MCF 10A (cell line): Measurements from ENCODE around the gene GRID1. TPM values are rescaled to one million over a fixed set of nuclear protein-coding genes. Genes with fewer than 3 reads are reported as not detected.

ENCODE experiments used
- BruUV-seq: library from RNA; stranded (reverse); fragments of 400-500 nt; replicated peaks from 2 replicates; lab custom pipeline; 2021; lab: Mats Ljungman, UMichigan
- CTCF ChIA-PET: fragments of 300-600 bp; sonication (Branson Sonifier 250); formaldehyde crosslinking; extraction: SDS; loops from one replicate; lab custom pipeline; 2021; ENCODE audit warnings: antibody characterized with exemption, inconsistent platforms; lab: Yijun Ruan, JAX
- POLR2A ChIA-PET: fragments of 300-600, 350-650 bp; sonication (Branson Sonifier 250); formaldehyde crosslinking; extraction: SDS; loops from one replicate; lab custom pipeline; 2020; ENCODE audit warnings: antibody characterized with exemption, inconsistent platforms; lab: Yijun Ruan, JAX
- DNase-seq: peaks from one replicate; pipeline ENCODE4 v3.0.0-alpha.2; 2018; ENCODE audit not compliant: unreplicated experiment
- H3K27ac Mint-ChIP-seq: one replicate; pipeline ENCODE4 v1.8.0; 2022; ENCODE audit warnings: mild to moderate bottlenecking, low read depth, mixed read lengths; ENCODE audit not compliant: unreplicated experiment
- H3K27me3 Mint-ChIP-seq: one replicate; pipeline ENCODE4 v1.8.0; 2022; ENCODE audit warnings: mixed read lengths; ENCODE audit not compliant: insufficient read depth, unreplicated experiment
- H3K36me3 Mint-ChIP-seq: one replicate; pipeline ENCODE4 v1.8.0; 2022; ENCODE audit warnings: mild to moderate bottlenecking, moderate library complexity, mixed read lengths; ENCODE audit not compliant: insufficient read depth, unreplicated experiment
- H3K4me1 Mint-ChIP-seq: one replicate; pipeline ENCODE4 v1.8.0; 2022; ENCODE audit warnings: mixed read lengths; ENCODE audit not compliant: insufficient read depth, unreplicated experiment
- H3K4me3 Mint-ChIP-seq: one replicate; pipeline ENCODE4 v1.8.0; 2022; ENCODE audit warnings: mild to moderate bottlenecking, moderate library complexity, mixed read lengths; ENCODE audit not compliant: unreplicated experiment
- H3K9me3 Mint-ChIP-seq: one replicate; pipeline ENCODE4 v1.8.0; 2022; ENCODE audit warnings: mixed read lengths; ENCODE audit not compliant: unreplicated experiment
- intact Hi-C: fragments of 100-400 bp; cut with micrococcal nuclease; formaldehyde crosslinking; loops from 2 replicates; pipeline ENCODE4 v1.14.1; 2022
- total RNA-seq: library from RNA; stranded (reverse); gene quantifications from 2 replicates; pipeline ENCODE4 v1.2.3, GENCODE V29; 2022
- TF ChIP-seq, protein P1 (sequence below): fragments of 200-600 bp; IDR thresholded peaks from one replicate; pipeline ENCODE4 v1.8.0; 2022; ENCODE audit warnings: antibody characterized with exemption, mild to moderate bottlenecking; ENCODE audit not compliant: unreplicated experiment

The GRID1 gene
- total RNA-seq, 1 experiment from 2014 or later, result not detected

DNA sequence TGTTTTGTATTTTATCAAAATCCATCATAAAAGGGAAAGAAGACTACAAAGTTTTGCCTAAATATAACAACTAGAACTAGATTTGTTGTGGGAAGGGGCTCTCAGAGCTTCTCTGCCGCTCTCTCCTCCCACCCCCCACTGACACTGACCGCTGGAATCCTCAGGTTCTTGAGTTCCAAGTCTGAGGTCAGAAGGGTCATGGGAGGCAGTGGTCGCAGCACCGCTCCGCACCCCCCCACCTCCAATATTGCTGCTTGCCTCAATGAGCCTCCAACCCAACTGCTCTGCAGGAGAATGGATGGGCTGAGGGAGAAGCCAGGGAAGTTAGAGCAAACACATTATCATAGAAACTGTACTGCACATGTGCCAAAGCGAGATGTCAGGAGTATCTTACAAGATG lies 359.4 kb downstream of the GRID1 start:
- Mint-ChIP-seq H3K27ac (no peak overlapping the region), H3K4me1 (no peaks in the 10 kb centered on the region), H3K9me3 (peaks cover 21% of the 10 kb centered on the region), H3K27me3 (no peaks in the 10 kb centered on the region), H3K4me3 (no peak overlapping the region), H3K36me3 (no peaks in the 10 kb centered on the region)
- no TSS peak for BruUV-seq
- CTCF ChIA-PET, result interaction anchor here (1.0 kb wide), 1 partner anchor 12 kb away, joined by 10 read pairs; no protein-coding TSS in a partner anchor
- intact Hi-C loops, result no loop called here
- TF ChIP-seq, protein P1, sequence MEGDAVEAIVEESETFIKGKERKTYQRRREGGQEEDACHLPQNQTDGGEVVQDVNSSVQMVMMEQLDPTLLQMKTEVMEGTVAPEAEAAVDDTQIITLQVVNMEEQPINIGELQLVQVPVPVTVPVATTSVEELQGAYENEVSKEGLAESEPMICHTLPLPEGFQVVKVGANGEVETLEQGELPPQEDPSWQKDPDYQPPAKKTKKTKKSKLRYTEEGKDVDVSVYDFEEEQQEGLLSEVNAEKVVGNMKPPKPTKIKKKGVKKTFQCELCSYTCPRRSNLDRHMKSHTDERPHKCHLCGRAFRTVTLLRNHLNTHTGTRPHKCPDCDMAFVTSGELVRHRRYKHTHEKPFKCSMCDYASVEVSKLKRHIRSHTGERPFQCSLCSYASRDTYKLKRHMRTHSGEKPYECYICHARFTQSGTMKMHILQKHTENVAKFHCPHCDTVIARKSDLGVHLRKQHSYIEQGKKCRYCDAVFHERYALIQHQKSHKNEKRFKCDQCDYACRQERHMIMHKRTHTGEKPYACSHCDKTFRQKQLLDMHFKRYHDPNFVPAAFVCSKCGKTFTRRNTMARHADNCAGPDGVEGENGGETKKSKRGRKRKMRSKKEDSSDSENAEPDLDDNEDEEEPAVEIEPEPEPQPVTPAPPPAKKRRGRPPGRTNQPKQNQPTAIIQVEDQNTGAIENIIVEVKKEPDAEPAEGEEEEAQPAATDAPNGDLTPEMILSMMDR, result no peak
- no peak for DNase-seq
- POLR2A ChIA-PET, result no interaction called here

DNA sequence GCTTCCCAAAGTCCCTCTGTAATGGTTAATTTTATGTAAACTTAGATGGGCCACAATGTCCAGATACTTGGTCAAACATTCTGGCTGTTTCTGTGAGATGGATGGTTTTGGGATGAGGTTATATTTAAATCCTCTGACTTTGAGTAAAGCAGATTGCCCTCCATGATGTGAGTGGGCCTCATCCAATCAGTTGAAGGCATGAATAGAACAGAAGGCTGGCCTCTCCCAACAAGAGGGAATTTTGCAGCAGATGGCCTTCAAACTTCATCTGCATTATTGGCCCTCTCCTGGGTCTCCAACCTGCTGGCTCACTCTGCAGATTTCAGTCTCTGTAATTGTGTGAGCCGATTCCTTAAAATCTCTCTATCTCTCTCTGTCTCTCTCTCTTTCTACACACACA lies 362.3 kb downstream of the GRID1 start:
- Mint-ChIP-seq H3K36me3 (no peaks in the 10 kb centered on the region), H3K27me3 (no peaks in the 10 kb centered on the region), H3K27ac (no peak overlapping the region), H3K4me1 (no peaks in the 10 kb centered on the region), H3K4me3 (no peak overlapping the region), H3K9me3 (peaks cover 12% of the 10 kb centered on the region)
- no TSS peak for BruUV-seq
- TF ChIP-seq, protein P1, result no peak
- DNase-seq, result no peak
- ChIA-PET POLR2A (no interaction called here), CTCF (interaction anchor here (0.6 to 3.1 kb wide), 2 partner anchors 9 to 338 kb away, joined by 3 to 16 read pairs; no protein-coding TSS in a partner anchor)
- intact Hi-C loops, result no loop called here

DNA sequence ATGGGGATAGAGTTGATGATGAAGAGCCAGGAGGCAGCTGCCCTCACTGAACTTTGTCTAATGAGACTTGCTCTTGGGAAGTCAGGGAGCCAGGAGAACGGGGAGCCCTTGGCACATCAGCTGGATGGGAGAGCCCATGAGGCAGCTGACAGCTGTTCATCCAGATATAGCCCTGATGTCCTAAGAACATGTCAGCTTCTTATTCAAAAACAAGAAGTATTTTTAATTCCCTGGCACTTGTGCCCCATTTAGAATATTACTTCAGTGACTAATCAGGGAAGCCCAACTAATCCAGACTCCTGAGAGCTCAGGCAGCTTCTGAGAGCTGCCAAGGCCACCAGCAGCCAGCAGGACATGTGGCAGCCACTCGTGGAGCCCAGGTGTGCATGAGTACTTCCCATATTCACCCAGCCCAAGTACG lies 363.4 kb downstream of the GRID1 start:
- DNase-seq, result no peak
- intact Hi-C loops, result no loop called here
- H3K27me3 Mint-ChIP-seq, result no peaks in the 10 kb centered on the region
- no peak overlapping the region for H3K27ac Mint-ChIP-seq
- H3K9me3 Mint-ChIP-seq, result peaks cover 17% of the 10 kb centered on the region
- TF ChIP-seq, protein P1, result no peak
- POLR2A ChIA-PET, result no interaction called here
- no TSS peak for BruUV-seq
- H3K4me1 Mint-ChIP-seq, result no peaks in the 10 kb centered on the region
- CTCF ChIA-PET, result interaction anchor here (0.6 to 3.1 kb wide), 2 partner anchors 8 to 1463 kb away, joined by 3 to 16 read pairs; no protein-coding TSS in a partner anchor
- no peak overlapping the region for H3K4me3 Mint-ChIP-seq
- no peaks in the 10 kb centered on the region for H3K36me3 Mint-ChIP-seq

DNA sequence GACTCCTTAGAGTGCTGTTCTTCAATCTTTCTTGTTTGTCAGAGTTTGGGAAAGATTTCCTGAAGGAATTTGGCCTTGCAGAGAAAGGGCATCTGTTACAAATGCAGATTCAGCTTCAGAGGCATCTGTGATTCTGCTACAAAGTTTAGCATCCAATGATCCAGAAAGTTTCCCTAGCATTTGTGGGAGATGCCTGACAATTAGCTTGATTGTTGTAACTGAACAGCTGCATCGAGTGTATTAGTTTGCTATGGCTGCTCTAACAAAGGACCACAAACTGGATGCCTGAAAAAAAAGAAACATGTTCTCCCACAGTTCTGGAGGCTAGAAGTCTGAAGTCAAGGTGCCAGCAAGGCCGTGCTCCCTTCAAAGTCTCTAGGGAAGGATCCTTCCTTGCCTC lies 365.1 kb downstream of the GRID1 start:
- H3K36me3 Mint-ChIP-seq, result no peaks in the 10 kb centered on the region
- H3K4me3 Mint-ChIP-seq, result no peak overlapping the region
- TF ChIP-seq, protein P1, result no peak
- H3K27ac Mint-ChIP-seq, result no peak overlapping the region
- H3K27me3 Mint-ChIP-seq, result no peaks in the 10 kb centered on the region
- no peaks in the 10 kb centered on the region for H3K4me1 Mint-ChIP-seq
- no TSS peak for BruUV-seq
- intact Hi-C loops, result no loop called here
- ChIA-PET CTCF (interaction anchor here (0.7 kb wide), 1 partner anchor 898 kb away, joined by 3 read pairs; no protein-coding TSS in a partner anchor), POLR2A (no interaction called here)
- DNase-seq, result no peak
- H3K9me3 Mint-ChIP-seq, result peaks cover 26% of the 10 kb centered on the region
